SK-N-SH (cell line): Measurements from ENCODE around the gene IDI2. TPM values are rescaled to one million over a fixed set of nuclear protein-coding genes. Genes with fewer than 3 reads are reported as not detected.

ENCODE experiments used
- CTCF ChIA-PET: fragments of 300-600, 350-600 bp; formaldehyde crosslinking; extraction: SDS; loops from one replicate; lab custom pipeline; 2021; lab: Yijun Ruan, JAX
- POLR2A ChIA-PET: fragments of 350-600 bp; sonication (Branson Sonifier 250); formaldehyde crosslinking; extraction: SDS; loops from one replicate; lab custom pipeline; 2020; ENCODE audit warnings: antibody characterized with exemption, inconsistent platforms; lab: Yijun Ruan, JAX
- DNase-seq: peaks from one replicate; pipeline ENCODE4 v3.0.0; 2012
- H2AFZ ChIP-seq: fragments of 200-600 bp; sonication (generic); 2 replicates; pipeline ENCODE4 v1.8.1; 2016; ENCODE audit warnings: antibody characterized with exemption, mild to moderate bottlenecking, low read depth
- H3F3A ChIP-seq: fragments of 200-600 bp; sonication (generic); replicated peaks from 2 replicates; pipeline ENCODE3; 2016; ENCODE audit warnings: antibody characterized with exemption, mild to moderate bottlenecking; ENCODE audit not compliant: insufficient read depth
- H3K27ac ChIP-seq, 2 experiments: fragments of 200-500 bp in 1 of 2; fragments of 200-600 bp in 1 of 2; sonication (Bioruptor generic) in 1 of 2; sonication (generic), shearing (Covaris generic) in 1 of 2; 2 replicates each; pipeline versions ENCODE4 v1.5.1 to v1.6.1; 2014 to 2016; ENCODE audit warnings: low read depth in 2 of 2, inconsistent platforms in 1 of 2, low read length in 1 of 2, mild to moderate bottlenecking in 1 of 2, mixed read lengths in 1 of 2
- H3K27me3 ChIP-seq: fragments of 200-600 bp; sonication (generic), shearing (Covaris generic); 2 replicates; pipeline ENCODE4 v1.6.1; 2016; ENCODE audit warnings: mixed run types; ENCODE audit not compliant: insufficient read depth
- H3K36me3 ChIP-seq, 2 experiments: fragments of 200-500 bp in 1 of 2; fragments of 200-600 bp in 1 of 2; sonication (Bioruptor generic) in 1 of 2; sonication (generic) in 1 of 2; replicated peaks in 1 of 2; 2 replicates each; pipeline versions ENCODE3 to v1.5.1; 2014 to 2016; ENCODE audit warnings: low read length in 1 of 2, mild to moderate bottlenecking in 1 of 2; ENCODE audit not compliant: insufficient read depth in 2 of 2, control insufficient read depth in 1 of 2
- H3K4me1 ChIP-seq, 2 experiments: fragments of 200-500 bp in 1 of 2; fragments of 200-600 bp in 1 of 2; sonication (Bioruptor generic) in 1 of 2; sonication (generic), shearing (Covaris generic) in 1 of 2; 2 replicates each; pipeline versions ENCODE4 v1.5.1 to v1.6.1; 2014 to 2016; ENCODE audit warnings: low read depth in 1 of 2, low read length in 1 of 2, mixed run types in 1 of 2; ENCODE audit not compliant: insufficient read depth in 2 of 2, control insufficient read depth in 1 of 2
- H3K4me2 ChIP-seq: fragments of 200-600 bp; sonication (generic), shearing (Covaris generic); 2 replicates; pipeline ENCODE4 v1.6.1; 2017; ENCODE audit warnings: mixed run types
- H3K4me3 ChIP-seq, 2 experiments: fragments of 200-500 bp in 1 of 2; fragments of 200-600 bp in 1 of 2; sonication (Bioruptor generic) in 1 of 2; sonication (generic), shearing (Covaris generic) in 1 of 2; 2 replicates each; pipeline versions ENCODE4 v1.5.1 to v1.8.1; 2014 to 2016; ENCODE audit warnings: low read depth in 2 of 2, inconsistent platforms in 1 of 2, low read length in 1 of 2, mild to moderate bottlenecking in 1 of 2, mixed read lengths in 1 of 2, moderate library complexity in 1 of 2
- H3K79me2 ChIP-seq: fragments of 200-600 bp; sonication (generic); 2 replicates; pipeline ENCODE4 v1.8.1; 2017; ENCODE audit warnings: mild to moderate bottlenecking; ENCODE audit not compliant: insufficient read depth
- H3K9ac ChIP-seq: fragments of 200-600 bp; sonication (generic); 2 replicates; pipeline ENCODE4 v1.6.1; 2017; ENCODE audit warnings: mixed run types
- H3K9me2 ChIP-seq: fragments of 200-600 bp; sonication (generic); 2 replicates; pipeline ENCODE4 v1.6.1; 2017; ENCODE audit warnings: mixed run types
- H3K9me3 ChIP-seq: fragments of 200-600 bp; sonication (generic); 2 replicates; pipeline ENCODE4 v1.6.1; 2017; ENCODE audit warnings: mixed run types, mild to moderate bottlenecking, moderate library complexity
- H4K20me1 ChIP-seq: fragments of 200-600 bp; sonication (generic); 2 replicates; pipeline ENCODE4 v1.6.1; 2017; ENCODE audit warnings: mild to moderate bottlenecking, mixed run types; ENCODE audit not compliant: insufficient read depth
- CHD2 ChIP-seq: fragments of 150-350 bp; IDR thresholded peaks from 2 replicates; pipeline ENCODE4 v1.6.1; 2018; ENCODE audit warnings: low read length; ENCODE audit not compliant: partially characterized antibody
- CTCF ChIP-seq: fragments of 200-600 bp; sonication (generic); IDR thresholded peaks from 2 replicates; pipeline ENCODE4 v1.6.1; 2017; ENCODE audit warnings: antibody characterized with exemption, mild to moderate bottlenecking, moderate library complexity
- EZH2phosphoT487 ChIP-seq: fragments of 200-600 bp; sonication (generic); IDR thresholded peaks from 2 replicates; pipeline ENCODE4 v1.6.1; 2017; ENCODE audit warnings: low read depth, mixed run types, mild to moderate bottlenecking, antibody characterized with exemption, moderate library complexity, borderline replicate concordance
- FOXJ3 ChIP-seq: sonication (generic); formaldehyde crosslinking; IDR thresholded peaks from 2 replicates; pipeline ENCODE4 v1.5.1; 2020; ENCODE audit warnings: mild to moderate bottlenecking, missing genetic modification reagents
- FOXM1 ChIP-seq: IDR thresholded peaks from 2 replicates; pipeline ENCODE4 v1.4.0; 2012; ENCODE audit warnings: low read depth, mild to moderate bottlenecking
- GATA2 ChIP-seq: sonication (generic); formaldehyde crosslinking; IDR thresholded peaks from 2 replicates; pipeline ENCODE4 v1.5.0; 2020; ENCODE audit warnings: mild to moderate bottlenecking, missing genetic modification reagents
- RAD21 ChIP-seq: IDR thresholded peaks from 2 replicates; pipeline ENCODE4 v1.6.1; 2012; ENCODE audit warnings: mild to moderate bottlenecking, low read length
- RXRA ChIP-seq: IDR thresholded peaks from 2 replicates; pipeline ENCODE4 v1.4.0; 2012; ENCODE audit warnings: low read depth, mild to moderate bottlenecking, borderline replicate concordance
- SIN3A ChIP-seq: IDR thresholded peaks from 2 replicates; pipeline ENCODE4 v1.6.1; 2012; ENCODE audit warnings: low read depth, mild to moderate bottlenecking, low read length, moderate library complexity, borderline replicate concordance
- SMC3 ChIP-seq: IDR thresholded peaks from 2 replicates; pipeline ENCODE4 v1.6.1; 2012; ENCODE audit warnings: low read depth, low read length, improper control_type of control experiment
- TCF12 ChIP-seq: IDR thresholded peaks from 2 replicates; pipeline ENCODE4 v1.4.0; 2012
- WGBS: methylation state at CpG from one replicate; pipeline ENCODE4 v1.1.6; 2017; ENCODE audit warnings: low lambda C conversion rate; 5-methylcytosine and 5-hydroxymethylcytosine counted together
- polyA plus RNA-seq, 3 experiments: library from polyadenylated mRNA; depleted of rRNA; stranded (reverse); fragments of >200 nt; gene quantifications; 2 replicates each; pipeline ENCODE4 v1.2.3, GENCODE V29; 2012
- TF ChIP-seq, protein P1 (sequence below): fragments of 150-350 bp; IDR thresholded peaks from 2 replicates; pipeline ENCODE4 v1.6.1; 2017; ENCODE audit warnings: antibody characterized with exemption, low read length, low read depth, borderline replicate concordance
- TF ChIP-seq, protein P2 (sequence below): IDR thresholded peaks from 2 replicates; pipeline ENCODE4 v1.6.1; 2012; ENCODE audit warnings: mild to moderate bottlenecking, low read depth, low read length, moderate library complexity
- TF ChIP-seq, protein P3 (sequence below): IDR thresholded peaks from 2 replicates; pipeline ENCODE4 v1.4.0; 2012; ENCODE audit warnings: low read depth, borderline replicate concordance
- TF ChIP-seq, protein P4 (sequence below): IDR thresholded peaks from 2 replicates; pipeline ENCODE4; 2012

The IDI2 gene
- polyA plus RNA-seq, 1 of the 3 experiments (the other 2 are of a cell fraction) = not detected

GRCh38 chr10:1007583-1007982, 18.1 kb downstream of the IDI2 start:
- Histone ChIP-seq H3K27me3 (no peaks in the 10 kb centered on the region), H2AFZ (no peak overlapping the region), H3K4me1 (peaks cover 0 to 15% of the 10 kb centered on the region in 2 experiments; a peak in 1 of 4 replicates), H3F3A (peaks cover 3% of the 10 kb centered on the region), H3K4me3 (no peak overlapping the region), H4K20me1 (peaks cover 23% of the 10 kb centered on the region; the same call in 1 of the 2 replicates), H3K36me3 (peaks cover 78 to 91% of the 10 kb centered on the region in 2 experiments), H3K79me2 (peaks cover 39% of the 10 kb centered on the region), H3K4me2 (no peak overlapping the region), H3K9me2 (no peaks in the 10 kb centered on the region), H3K27ac (no peak overlapping the region), H3K9me3 (no peaks in the 10 kb centered on the region), H3K9ac (no peak overlapping the region)
- DNase-seq = no peak
- no peak for TF ChIP-seq GATA2 (CRISPR knock-in tag)
- TF ChIP-seq, protein P1, sequence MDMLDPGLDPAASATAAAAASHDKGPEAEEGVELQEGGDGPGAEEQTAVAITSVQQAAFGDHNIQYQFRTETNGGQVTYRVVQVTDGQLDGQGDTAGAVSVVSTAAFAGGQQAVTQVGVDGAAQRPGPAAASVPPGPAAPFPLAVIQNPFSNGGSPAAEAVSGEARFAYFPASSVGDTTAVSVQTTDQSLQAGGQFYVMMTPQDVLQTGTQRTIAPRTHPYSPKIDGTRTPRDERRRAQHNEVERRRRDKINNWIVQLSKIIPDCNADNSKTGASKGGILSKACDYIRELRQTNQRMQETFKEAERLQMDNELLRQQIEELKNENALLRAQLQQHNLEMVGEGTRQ = no peak
- no peak for TF ChIP-seq CHD2
- TF ChIP-seq, protein P2, sequence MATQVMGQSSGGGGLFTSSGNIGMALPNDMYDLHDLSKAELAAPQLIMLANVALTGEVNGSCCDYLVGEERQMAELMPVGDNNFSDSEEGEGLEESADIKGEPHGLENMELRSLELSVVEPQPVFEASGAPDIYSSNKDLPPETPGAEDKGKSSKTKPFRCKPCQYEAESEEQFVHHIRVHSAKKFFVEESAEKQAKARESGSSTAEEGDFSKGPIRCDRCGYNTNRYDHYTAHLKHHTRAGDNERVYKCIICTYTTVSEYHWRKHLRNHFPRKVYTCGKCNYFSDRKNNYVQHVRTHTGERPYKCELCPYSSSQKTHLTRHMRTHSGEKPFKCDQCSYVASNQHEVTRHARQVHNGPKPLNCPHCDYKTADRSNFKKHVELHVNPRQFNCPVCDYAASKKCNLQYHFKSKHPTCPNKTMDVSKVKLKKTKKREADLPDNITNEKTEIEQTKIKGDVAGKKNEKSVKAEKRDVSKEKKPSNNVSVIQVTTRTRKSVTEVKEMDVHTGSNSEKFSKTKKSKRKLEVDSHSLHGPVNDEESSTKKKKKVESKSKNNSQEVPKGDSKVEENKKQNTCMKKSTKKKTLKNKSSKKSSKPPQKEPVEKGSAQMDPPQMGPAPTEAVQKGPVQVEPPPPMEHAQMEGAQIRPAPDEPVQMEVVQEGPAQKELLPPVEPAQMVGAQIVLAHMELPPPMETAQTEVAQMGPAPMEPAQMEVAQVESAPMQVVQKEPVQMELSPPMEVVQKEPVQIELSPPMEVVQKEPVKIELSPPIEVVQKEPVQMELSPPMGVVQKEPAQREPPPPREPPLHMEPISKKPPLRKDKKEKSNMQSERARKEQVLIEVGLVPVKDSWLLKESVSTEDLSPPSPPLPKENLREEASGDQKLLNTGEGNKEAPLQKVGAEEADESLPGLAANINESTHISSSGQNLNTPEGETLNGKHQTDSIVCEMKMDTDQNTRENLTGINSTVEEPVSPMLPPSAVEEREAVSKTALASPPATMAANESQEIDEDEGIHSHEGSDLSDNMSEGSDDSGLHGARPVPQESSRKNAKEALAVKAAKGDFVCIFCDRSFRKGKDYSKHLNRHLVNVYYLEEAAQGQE = no peak
- TF ChIP-seq FOXM1 = no peak
- 91% methylated on average over 10 of the region's 10 CpGs for WGBS
- POLR2A ChIA-PET = no interaction called here
- CTCF ChIA-PET = interaction anchor here (0.6 kb wide), 1 partner anchor 273 kb away, joined by 5 read pairs; no protein-coding TSS in a partner anchor

DNA sequence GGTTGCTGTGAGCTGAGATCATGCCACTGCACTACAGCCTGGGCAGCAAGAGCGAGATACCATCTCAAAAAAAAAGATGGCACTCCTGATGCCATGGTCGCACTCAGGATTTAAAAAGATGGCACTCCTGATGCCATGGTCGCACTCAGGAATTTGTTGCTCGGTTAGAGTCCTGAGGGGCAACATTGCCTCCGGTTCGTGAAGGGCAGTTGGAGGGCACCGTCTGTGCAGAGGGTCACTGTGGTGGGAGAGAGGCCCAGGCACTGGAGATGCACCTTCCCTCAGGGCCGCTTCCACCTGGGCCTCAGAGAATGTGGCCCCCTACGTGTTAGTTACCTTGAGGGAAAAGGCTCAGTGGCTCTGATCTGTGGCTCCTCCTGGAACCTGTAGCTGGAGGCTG, 19.1 kb downstream of the IDI2 start:
- peaks cover 49% of the 10 kb centered on the region for H3K79me2 ChIP-seq
- TF ChIP-seq SIN3A = no peak
- no peak for TF ChIP-seq FOXJ3 (CRISPR knock-in tag)
- TF ChIP-seq, protein P3, sequence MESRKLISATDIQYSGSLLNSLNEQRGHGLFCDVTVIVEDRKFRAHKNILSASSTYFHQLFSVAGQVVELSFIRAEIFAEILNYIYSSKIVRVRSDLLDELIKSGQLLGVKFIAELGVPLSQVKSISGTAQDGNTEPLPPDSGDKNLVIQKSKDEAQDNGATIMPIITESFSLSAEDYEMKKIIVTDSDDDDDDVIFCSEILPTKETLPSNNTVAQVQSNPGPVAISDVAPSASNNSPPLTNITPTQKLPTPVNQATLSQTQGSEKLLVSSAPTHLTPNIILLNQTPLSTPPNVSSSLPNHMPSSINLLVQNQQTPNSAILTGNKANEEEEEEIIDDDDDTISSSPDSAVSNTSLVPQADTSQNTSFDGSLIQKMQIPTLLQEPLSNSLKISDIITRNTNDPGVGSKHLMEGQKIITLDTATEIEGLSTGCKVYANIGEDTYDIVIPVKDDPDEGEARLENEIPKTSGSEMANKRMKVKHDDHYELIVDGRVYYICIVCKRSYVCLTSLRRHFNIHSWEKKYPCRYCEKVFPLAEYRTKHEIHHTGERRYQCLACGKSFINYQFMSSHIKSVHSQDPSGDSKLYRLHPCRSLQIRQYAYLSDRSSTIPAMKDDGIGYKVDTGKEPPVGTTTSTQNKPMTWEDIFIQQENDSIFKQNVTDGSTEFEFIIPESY = no peak
- no peak for TF ChIP-seq EZH2phosphoT487
- TF ChIP-seq, protein P4, sequence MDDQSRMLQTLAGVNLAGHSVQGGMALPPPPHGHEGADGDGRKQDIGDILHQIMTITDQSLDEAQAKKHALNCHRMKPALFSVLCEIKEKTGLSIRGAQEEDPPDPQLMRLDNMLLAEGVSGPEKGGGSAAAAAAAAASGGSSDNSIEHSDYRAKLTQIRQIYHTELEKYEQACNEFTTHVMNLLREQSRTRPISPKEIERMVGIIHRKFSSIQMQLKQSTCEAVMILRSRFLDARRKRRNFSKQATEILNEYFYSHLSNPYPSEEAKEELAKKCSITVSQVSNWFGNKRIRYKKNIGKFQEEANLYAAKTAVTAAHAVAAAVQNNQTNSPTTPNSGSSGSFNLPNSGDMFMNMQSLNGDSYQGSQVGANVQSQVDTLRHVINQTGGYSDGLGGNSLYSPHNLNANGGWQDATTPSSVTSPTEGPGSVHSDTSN = no peak
- TF ChIP-seq TCF12 = no peak
- TF ChIP-seq RXRA = no peak
- TF ChIP-seq CTCF = no peak
- TF ChIP-seq SMC3 = no peak
- TF ChIP-seq RAD21 = no peak

More for the DNA sequence above, 19.1 kb downstream of the IDI2 start:
- Histone ChIP-seq H3K27ac (no peak overlapping the region), H3F3A (peaks cover 3% of the 10 kb centered on the region), H3K9me2 (no peaks in the 10 kb centered on the region), H2AFZ (no peak overlapping the region), H3K4me1 (peaks cover 0 to 15% of the 10 kb centered on the region in 2 experiments; a peak in 1 of 4 replicates), H3K9me3 (no peaks in the 10 kb centered on the region), H4K20me1 (peaks cover 31% of the 10 kb centered on the region; the same call in 1 of the 2 replicates), H3K4me2 (no peak overlapping the region), H3K36me3 (peaks cover 81 to 91% of the 10 kb centered on the region in 2 experiments), H3K9ac (no peak overlapping the region), H3K4me3 (no peak overlapping the region), H3K27me3 (no peaks in the 10 kb centered on the region)
- no peak for DNase-seq
- POLR2A ChIA-PET = no interaction called here
- WGBS = 94% methylated on average over 8 of the region's 9 CpGs
- CTCF ChIA-PET = interaction anchor here (0.6 kb wide), 1 partner anchor 726 kb away, joined by 3 read pairs; no protein-coding TSS in a partner anchor
